Omental fat pad (tissue), 4 donors: ENCODE measurements around the gene RPE65. TPM values are rescaled to one million over a fixed set of nuclear protein-coding genes. Genes with fewer than 3 reads are reported as not detected.

Experiments
- ATAC-seq: fragments of 150-250 bp; one replicate; pipeline ENCODE4 v1.9.1; 2016; ENCODE audit warnings: mild to moderate bottlenecking, moderate library complexity; ENCODE audit not compliant: low FRiP score
- DNase-seq: peaks from one replicate; pipeline ENCODE4 v3.0.0-alpha.2; 2019; ENCODE audit warnings: low spot score
- total RNA-seq, 4 donors: library from RNA; depleted of rRNA; stranded (reverse); fragments of >200 nt; gene quantifications; one replicate each; pipeline ENCODE4 v1.1.0, GENCODE V29; 2016
- TF ChIP-seq, protein P1 (sequence below), 3 donors: fragments of 450-650 bp; IDR thresholded peaks; one replicate each; pipeline ENCODE4 v1.5.1; 2016 to 2017; ENCODE audit warnings: antibody characterized with exemption in 3 of 3, mild to moderate bottlenecking in 3 of 3, moderate library complexity in 2 of 3

RPE65 gene
- total RNA-seq, 4 donors from 2014 or later, result not detected

DNA sequence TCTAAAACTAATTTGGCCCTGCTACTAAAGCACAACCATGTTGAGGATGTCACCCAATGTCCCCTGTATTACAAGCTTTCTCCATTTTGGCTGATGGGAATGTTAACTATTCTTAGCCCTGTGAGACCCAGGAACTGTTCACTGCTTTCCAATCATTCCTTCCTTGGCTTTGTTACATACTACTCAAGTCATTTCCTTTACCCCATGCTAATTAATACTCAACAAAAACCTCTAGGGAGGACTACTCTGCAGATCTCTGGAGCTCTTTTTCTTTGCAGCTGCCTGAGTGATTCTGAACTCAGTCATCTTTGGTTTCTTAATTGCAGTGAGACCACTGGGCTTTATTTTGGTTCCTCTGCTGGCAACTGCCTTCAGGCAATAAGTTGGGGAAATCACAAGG, 23.3 kb upstream of the RPE65 start:
- ATAC-seq (no peak), DNase-seq (no peak)
- TF ChIP-seq, protein P1, sequence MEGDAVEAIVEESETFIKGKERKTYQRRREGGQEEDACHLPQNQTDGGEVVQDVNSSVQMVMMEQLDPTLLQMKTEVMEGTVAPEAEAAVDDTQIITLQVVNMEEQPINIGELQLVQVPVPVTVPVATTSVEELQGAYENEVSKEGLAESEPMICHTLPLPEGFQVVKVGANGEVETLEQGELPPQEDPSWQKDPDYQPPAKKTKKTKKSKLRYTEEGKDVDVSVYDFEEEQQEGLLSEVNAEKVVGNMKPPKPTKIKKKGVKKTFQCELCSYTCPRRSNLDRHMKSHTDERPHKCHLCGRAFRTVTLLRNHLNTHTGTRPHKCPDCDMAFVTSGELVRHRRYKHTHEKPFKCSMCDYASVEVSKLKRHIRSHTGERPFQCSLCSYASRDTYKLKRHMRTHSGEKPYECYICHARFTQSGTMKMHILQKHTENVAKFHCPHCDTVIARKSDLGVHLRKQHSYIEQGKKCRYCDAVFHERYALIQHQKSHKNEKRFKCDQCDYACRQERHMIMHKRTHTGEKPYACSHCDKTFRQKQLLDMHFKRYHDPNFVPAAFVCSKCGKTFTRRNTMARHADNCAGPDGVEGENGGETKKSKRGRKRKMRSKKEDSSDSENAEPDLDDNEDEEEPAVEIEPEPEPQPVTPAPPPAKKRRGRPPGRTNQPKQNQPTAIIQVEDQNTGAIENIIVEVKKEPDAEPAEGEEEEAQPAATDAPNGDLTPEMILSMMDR (IDR thresholded peaks at IDR 0.05), result no peak

DNA sequence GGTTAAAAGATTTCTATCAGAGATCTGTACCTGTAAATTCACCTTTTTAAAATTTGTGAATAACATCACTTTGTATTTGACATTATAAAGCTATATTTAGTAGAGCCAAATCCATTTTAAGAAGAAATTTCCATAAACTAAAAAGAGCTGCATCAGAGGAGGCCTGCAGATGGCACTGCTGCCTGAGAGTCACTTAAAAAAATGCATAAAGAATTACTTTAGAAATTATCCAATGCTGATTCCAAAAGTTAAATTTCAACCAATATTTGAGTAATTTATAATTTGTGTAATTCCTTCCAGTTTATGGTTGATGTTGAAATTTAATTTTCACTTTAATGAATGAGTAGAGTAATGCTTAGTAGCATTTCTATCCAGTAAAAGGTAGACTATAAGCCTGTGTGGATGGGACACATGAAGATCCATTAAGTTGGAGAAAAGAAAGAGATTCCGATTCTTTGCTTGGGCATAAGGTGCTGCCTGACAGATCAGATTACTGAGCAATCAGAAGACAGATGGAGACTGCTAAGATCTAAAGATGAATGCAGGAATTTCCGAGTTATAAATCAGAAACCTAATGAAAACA, 20.7 kb upstream of the RPE65 start:
- TF ChIP-seq, protein P1 (IDR thresholded peaks at IDR 0.05), result no peak
- no peak for DNase-seq
- no peak for ATAC-seq

GRCh38 chr1:68464891-68465290, 15.1 kb upstream of the RPE65 start:
- DNase-seq (no peak), ATAC-seq (no peak)
- TF ChIP-seq, protein P1 (IDR thresholded peaks at IDR 0.05), result no peak

DNA sequence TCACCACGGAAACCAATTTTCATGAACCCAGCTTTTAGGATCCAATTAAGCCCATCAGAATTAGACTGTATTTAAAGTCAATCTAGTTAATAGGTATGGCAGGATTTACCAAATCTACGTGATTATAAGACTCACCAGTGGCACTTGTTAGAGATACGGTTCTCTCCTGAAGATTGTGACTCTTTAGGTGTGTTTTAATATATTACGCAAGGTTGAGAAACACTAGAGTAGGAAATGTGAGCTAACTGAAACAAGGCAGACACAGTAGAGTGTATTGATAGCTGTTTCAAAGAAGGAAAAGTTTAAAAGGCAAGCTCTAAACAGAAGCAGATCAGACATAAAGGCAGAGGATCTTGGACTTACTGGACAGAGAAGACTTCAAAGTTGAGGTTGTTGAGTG, 11.2 kb upstream of the RPE65 start:
- ATAC-seq, result no peak

DNA sequence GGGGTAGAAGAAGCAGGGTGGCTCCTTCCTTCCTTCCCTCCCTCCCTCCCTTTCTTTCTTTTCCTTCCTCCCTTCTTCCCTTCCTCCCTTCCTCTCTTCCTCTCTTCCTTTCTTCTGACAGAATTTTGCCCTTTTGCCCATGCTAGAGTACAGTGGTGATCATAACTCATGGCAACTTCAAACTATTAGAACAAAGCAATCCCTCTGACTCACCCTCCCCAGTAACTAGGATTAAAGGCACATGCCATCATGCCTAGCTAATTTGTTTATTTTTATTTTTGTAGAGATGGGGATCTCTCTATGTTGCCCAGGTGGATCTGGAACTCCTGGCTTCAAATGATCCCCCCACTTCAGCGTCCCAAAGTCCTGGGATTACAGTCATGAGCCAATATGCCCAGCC, 10.0 kb upstream of the RPE65 start:
- DNase-seq, result no peak
- TF ChIP-seq, protein P1 (IDR thresholded peaks at IDR 0.05), result no peak
- no peak for ATAC-seq

More for the DNA sequence above, 11.2 kb upstream of the RPE65 start:
- DNase-seq, result no peak
- TF ChIP-seq, protein P1 (IDR thresholded peaks at IDR 0.05), result no peak

- ATAC-seq (no peak), DNase-seq (no peak)
- TF ChIP-seq, protein P1 (IDR thresholded peaks at IDR 0.05), result no peak
These were observed 9.3 kb upstream of the RPE65 start for GRCh38 chr1:68459091-68459490.

DNA sequence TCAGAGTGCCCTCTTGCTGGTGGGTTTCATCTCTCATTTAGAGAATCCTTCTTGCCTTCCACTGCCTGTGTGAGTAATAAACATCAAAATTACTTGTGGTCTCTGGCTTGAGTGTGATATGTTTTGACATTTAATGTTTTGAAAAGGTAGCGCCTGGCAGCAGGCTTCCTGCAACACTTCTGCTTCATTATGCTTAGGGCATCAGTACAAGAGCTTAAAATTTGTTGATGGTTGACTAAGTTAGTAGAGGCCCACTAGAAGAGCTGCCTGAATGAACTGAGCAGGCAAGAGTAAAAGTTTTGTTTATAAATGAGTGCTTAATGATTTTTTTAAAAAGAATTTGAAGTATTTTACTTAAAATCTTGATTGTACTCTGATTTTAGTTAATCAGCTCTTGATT, 6.4 kb upstream of the RPE65 start:
- ATAC-seq (no peak), DNase-seq (no peak)
- TF ChIP-seq, protein P1 (IDR thresholded peaks at IDR 0.05), result no peak
